ENCODE data around the gene CAMTA1. TPM values are rescaled to one million over a fixed set of nuclear protein-coding genes. Genes with fewer than 3 reads are reported as not detected.

The CAMTA1 gene
- total RNA-seq, 1 donor from 2014 or later: 77.6 TPM

DNA sequence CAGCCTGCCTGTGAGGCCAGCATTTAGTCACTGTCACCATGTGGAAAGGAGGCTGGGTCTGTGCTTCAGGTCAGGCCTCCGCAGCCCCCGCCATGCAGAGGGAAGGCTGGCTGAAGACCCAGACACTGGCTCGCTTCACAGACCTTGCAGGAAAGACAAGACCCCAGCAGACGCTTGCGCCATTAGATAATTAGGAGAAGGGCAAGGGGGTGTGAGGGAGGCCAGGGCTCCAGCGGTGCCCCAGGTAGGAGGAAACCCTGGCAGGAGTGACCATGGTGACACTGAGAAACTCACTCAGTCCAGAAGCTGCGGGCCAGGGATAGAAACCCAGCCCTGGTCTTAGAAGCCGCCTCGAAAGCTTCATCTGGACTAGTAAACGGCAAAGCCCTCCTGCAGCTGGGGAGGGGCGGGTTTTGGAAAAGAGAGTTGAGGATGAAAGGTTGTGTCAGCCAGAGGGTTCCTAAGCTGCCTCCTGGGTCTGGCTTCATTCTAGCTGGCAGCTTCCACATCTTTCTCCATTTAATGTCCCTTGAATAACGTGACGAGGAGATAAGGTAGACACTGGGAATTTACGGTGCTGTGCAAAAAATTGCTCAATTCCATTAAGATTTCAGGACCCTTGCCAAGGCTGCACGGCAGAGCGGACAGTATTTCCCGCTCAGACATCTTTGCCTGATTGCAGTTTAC lies 691.8 kb downstream of the CAMTA1 start:
- Histone ChIP-seq H3K79me2 (ENCODE audit: insufficient read depth, low read length) (no peaks in the 10 kb centered on the region), H3K9me3 (ENCODE audit: insufficient read depth, low read depth, low read length) (no peaks in the 10 kb centered on the region), H2AFZ (ENCODE audit: low read depth, low read length) (no peak overlapping the region), H3K9ac (ENCODE audit: low read length) (no peak overlapping the region), H3K27me3 (ENCODE audit: insufficient read depth, low read length) (no peaks in the 10 kb centered on the region), H3K4me3 (ENCODE audit: insufficient read depth, low read depth, low read length) (no peak overlapping the region), H3K4me2 (ENCODE audit: low read length) (no peak overlapping the region), H3K4me1 (ENCODE audit: insufficient read depth, low read length) (peaks cover 13% of the 10 kb centered on the region), H3K36me3 (ENCODE audit: insufficient read depth, low read length) (no peaks in the 10 kb centered on the region), H4K20me1 (ENCODE audit: insufficient read depth, low read length) (no peaks in the 10 kb centered on the region), H3K27ac (ENCODE audit: low read depth, low read length) (no peak overlapping the region)
- no peak overlapping the region for H3K4me3 Mint-ChIP-seq (ENCODE audit: unreplicated experiment)
- peaks cover 4% of the 10 kb centered on the region for H3K4me1 Mint-ChIP-seq (ENCODE audit: low read depth, unreplicated experiment)
- FAIRE-seq (no peak), DNase-seq (ENCODE audit: low read depth) (no peak)
- H3K36me3 Mint-ChIP-seq (ENCODE audit: low read depth, unreplicated experiment): no peaks in the 10 kb centered on the region
- H3K27ac Mint-ChIP-seq (ENCODE audit: unreplicated experiment): no peak overlapping the region
- no peaks in the 10 kb centered on the region for H3K9me3 Mint-ChIP-seq (ENCODE audit: unreplicated experiment)
- TF ChIP-seq EZH2 (IDR thresholded peaks at IDR 0.05; ENCODE audit: insufficient read depth, low read length): no peak
- TF ChIP-seq, protein P1, sequence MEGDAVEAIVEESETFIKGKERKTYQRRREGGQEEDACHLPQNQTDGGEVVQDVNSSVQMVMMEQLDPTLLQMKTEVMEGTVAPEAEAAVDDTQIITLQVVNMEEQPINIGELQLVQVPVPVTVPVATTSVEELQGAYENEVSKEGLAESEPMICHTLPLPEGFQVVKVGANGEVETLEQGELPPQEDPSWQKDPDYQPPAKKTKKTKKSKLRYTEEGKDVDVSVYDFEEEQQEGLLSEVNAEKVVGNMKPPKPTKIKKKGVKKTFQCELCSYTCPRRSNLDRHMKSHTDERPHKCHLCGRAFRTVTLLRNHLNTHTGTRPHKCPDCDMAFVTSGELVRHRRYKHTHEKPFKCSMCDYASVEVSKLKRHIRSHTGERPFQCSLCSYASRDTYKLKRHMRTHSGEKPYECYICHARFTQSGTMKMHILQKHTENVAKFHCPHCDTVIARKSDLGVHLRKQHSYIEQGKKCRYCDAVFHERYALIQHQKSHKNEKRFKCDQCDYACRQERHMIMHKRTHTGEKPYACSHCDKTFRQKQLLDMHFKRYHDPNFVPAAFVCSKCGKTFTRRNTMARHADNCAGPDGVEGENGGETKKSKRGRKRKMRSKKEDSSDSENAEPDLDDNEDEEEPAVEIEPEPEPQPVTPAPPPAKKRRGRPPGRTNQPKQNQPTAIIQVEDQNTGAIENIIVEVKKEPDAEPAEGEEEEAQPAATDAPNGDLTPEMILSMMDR (IDR thresholded peaks at IDR 0.05; ENCODE audit: insufficient read depth, low read depth, low read length): no peak
- peaks cover 5% of the 10 kb centered on the region for H3K27me3 Mint-ChIP-seq (ENCODE audit: low read depth, unreplicated experiment)

DNA sequence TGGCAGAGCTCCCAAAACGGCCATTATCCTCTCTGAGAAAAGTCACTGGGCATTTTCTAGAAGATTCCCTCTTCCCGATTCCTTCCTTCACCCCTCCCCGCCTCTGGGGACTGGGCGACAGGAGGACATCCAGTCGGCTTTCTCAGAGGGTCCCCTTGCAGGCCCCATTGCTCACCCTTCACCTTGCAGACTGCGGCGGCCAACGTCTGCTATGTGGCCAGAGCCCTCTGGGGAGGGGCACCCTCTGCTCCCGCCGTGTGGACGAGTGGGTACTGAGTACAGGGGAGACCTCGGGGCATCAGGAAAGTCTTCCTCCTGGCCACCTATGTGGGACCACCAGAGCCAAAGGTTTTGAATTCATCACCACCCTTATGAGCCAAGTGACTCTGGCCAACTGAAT lies 692.3 kb downstream of the CAMTA1 start:
- H3K4me2 ChIP-seq (ENCODE audit: low read length): no peak overlapping the region
- no peak for DNase-seq (ENCODE audit: low read depth)
- H3K27ac ChIP-seq (ENCODE audit: low read depth, low read length): no peak overlapping the region
- H3K36me3 Mint-ChIP-seq (ENCODE audit: low read depth, unreplicated experiment): no peaks in the 10 kb centered on the region
- no peak overlapping the region for H3K4me3 Mint-ChIP-seq (ENCODE audit: unreplicated experiment)
- TF ChIP-seq, protein P1 (IDR thresholded peaks at IDR 0.05; ENCODE audit: insufficient read depth, low read depth, low read length): no peak
- no peak for TF ChIP-seq EZH2 (IDR thresholded peaks at IDR 0.05; ENCODE audit: insufficient read depth, low read length)
- H4K20me1 ChIP-seq (ENCODE audit: insufficient read depth, low read length): no peaks in the 10 kb centered on the region
- no peaks in the 10 kb centered on the region for H3K36me3 ChIP-seq (ENCODE audit: insufficient read depth, low read length)
- H3K27me3 ChIP-seq (ENCODE audit: insufficient read depth, low read length): no peaks in the 10 kb centered on the region
- peaks cover 4% of the 10 kb centered on the region for H3K4me1 Mint-ChIP-seq (ENCODE audit: low read depth, unreplicated experiment)
- no peaks in the 10 kb centered on the region for H3K9me3 Mint-ChIP-seq (ENCODE audit: unreplicated experiment)
- no peak for FAIRE-seq
- H3K4me3 ChIP-seq (ENCODE audit: insufficient read depth, low read depth, low read length): no peak overlapping the region
- no peaks in the 10 kb centered on the region for H3K9me3 ChIP-seq (ENCODE audit: insufficient read depth, low read depth, low read length)
- H3K9ac ChIP-seq (ENCODE audit: low read length): no peak overlapping the region
- H3K27me3 Mint-ChIP-seq (ENCODE audit: low read depth, unreplicated experiment): peaks cover 5% of the 10 kb centered on the region
- H3K79me2 ChIP-seq (ENCODE audit: insufficient read depth, low read length): no peaks in the 10 kb centered on the region
- H2AFZ ChIP-seq (ENCODE audit: low read depth, low read length): no peak overlapping the region
- peaks cover 9% of the 10 kb centered on the region for H3K4me1 ChIP-seq (ENCODE audit: insufficient read depth, low read length)
- no peak overlapping the region for H3K27ac Mint-ChIP-seq (ENCODE audit: unreplicated experiment)

DNA sequence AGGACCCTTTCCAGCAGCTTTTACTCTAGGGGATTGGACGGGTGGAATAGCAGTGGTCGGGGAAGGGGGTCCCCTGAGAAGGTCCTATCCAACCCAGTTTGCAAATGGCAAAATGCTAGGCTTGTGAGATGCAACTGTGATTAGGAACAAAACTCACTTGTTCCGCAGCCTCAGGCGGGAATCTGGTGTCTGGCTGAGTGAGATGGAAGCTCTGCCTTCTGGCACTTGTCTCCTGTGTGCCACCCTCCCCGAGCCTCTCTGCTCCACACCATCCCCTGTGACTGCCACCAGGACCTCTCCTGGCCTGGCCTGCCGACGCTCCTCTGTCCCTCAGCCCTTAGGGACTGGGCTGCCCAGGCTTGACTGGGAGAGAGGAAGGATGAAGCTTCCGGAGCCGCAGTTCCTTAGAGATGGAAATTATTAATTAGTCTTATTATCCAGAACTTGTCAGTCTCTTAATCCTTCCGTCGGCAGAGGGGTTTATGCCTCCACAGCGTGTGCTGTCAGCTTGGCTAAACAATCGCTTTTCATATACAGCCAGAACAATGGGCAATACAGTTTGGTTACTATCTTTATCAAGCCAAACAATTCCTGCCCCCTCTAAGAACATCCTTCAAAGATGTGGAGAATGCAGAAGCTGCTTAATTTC lies 693.0 kb downstream of the CAMTA1 start:
- FAIRE-seq: no peak
- Histone ChIP-seq H3K9ac (ENCODE audit: low read length) (peak overlapping the region; percentile 55), H3K27me3 (ENCODE audit: insufficient read depth, low read length) (no peaks in the 10 kb centered on the region), H4K20me1 (ENCODE audit: insufficient read depth, low read length) (no peaks in the 10 kb centered on the region), H3K4me3 (ENCODE audit: insufficient read depth, low read depth, low read length) (no peak overlapping the region), H3K79me2 (ENCODE audit: insufficient read depth, low read length) (no peaks in the 10 kb centered on the region), H3K36me3 (ENCODE audit: insufficient read depth, low read length) (no peaks in the 10 kb centered on the region), H3K9me3 (ENCODE audit: insufficient read depth, low read depth, low read length) (no peaks in the 10 kb centered on the region), H3K4me2 (ENCODE audit: low read length) (peak overlapping the region; percentile 36), H2AFZ (ENCODE audit: low read depth, low read length) (no peak overlapping the region), H3K27ac (ENCODE audit: low read depth, low read length) (peak overlapping the region; percentile 36), H3K4me1 (ENCODE audit: insufficient read depth, low read length) (peaks cover 9% of the 10 kb centered on the region)
- Mint-ChIP-seq H3K4me1 (ENCODE audit: low read depth, unreplicated experiment) (peaks cover 5% of the 10 kb centered on the region), H3K27ac (ENCODE audit: unreplicated experiment) (no peak overlapping the region), H3K36me3 (ENCODE audit: low read depth, unreplicated experiment) (no peaks in the 10 kb centered on the region), H3K9me3 (ENCODE audit: unreplicated experiment) (no peaks in the 10 kb centered on the region), H3K27me3 (ENCODE audit: low read depth, unreplicated experiment) (peaks cover 12% of the 10 kb centered on the region), H3K4me3 (ENCODE audit: unreplicated experiment) (no peak overlapping the region)
- TF ChIP-seq, protein P1 (IDR thresholded peaks at IDR 0.05; ENCODE audit: insufficient read depth, low read depth, low read length): no peak
- TF ChIP-seq EZH2 (IDR thresholded peaks at IDR 0.05; ENCODE audit: insufficient read depth, low read length): no peak
- no peak for DNase-seq (ENCODE audit: low read depth)

Data from astrocyte (in vitro differentiated cells and primary cell).